Neuronal stem cell (in vitro differentiated cells): Measurements from ENCODE around the gene TM9SF1. TPM values are rescaled to one million over a fixed set of nuclear protein-coding genes. Genes with fewer than 3 reads are reported as not detected.

Experiments used
- DNase-seq: peaks from one replicate; pipeline ENCODE4 v3.0.0-alpha.2; 2013; ENCODE audit warnings: low spot score
- H2AFZ ChIP-seq: one replicate; pipeline ENCODE4 v1.6.1; 2013; ENCODE audit warnings: mild to moderate bottlenecking, low read length, inconsistent platforms
- H2AK5ac ChIP-seq: 2 replicates; pipeline ENCODE4 v1.6.1; 2013; ENCODE audit warnings: low read depth, mild to moderate bottlenecking, inconsistent platforms, low read length, moderate library complexity, mixed read lengths
- H2BK120ac ChIP-seq: 2 replicates; pipeline ENCODE4 v1.6.1; 2013; ENCODE audit warnings: low read depth, mild to moderate bottlenecking, inconsistent platforms, low read length, moderate library complexity, mixed read lengths
- H2BK12ac ChIP-seq: one replicate; pipeline ENCODE4 v1.6.1; 2013; ENCODE audit warnings: low read length, inconsistent platforms
- H2BK15ac ChIP-seq: 2 replicates; pipeline ENCODE4 v1.6.1; 2013; ENCODE audit warnings: mild to moderate bottlenecking, low read length, inconsistent platforms, mixed read lengths
- H2BK5ac ChIP-seq: one replicate; pipeline ENCODE4 v1.6.1; 2013; ENCODE audit warnings: inconsistent platforms, mild to moderate bottlenecking, low read length, moderate library complexity
- H3K14ac ChIP-seq: one replicate; pipeline ENCODE4 v1.6.1; 2013; ENCODE audit warnings: low read length, inconsistent platforms
- H3K18ac ChIP-seq: 2 replicates; pipeline ENCODE4 v1.6.1; 2013; ENCODE audit warnings: low read length, inconsistent platforms
- H3K23ac ChIP-seq: 2 replicates; pipeline ENCODE4 v1.6.1; 2013; ENCODE audit warnings: low read depth, mild to moderate bottlenecking, mixed read lengths, low read length, inconsistent platforms; ENCODE audit not compliant: poor library complexity
- H3K27ac ChIP-seq: replicated peaks from 3 replicates; pipeline ENCODE4 v1.5.1; 2013; ENCODE audit warnings: low read length, inconsistent platforms
- H3K27me3 ChIP-seq, 3 experiments: 2 replicates each; pipeline ENCODE4 v1.6.1; 2013; ENCODE audit warnings: low read length in 3 of 3, mild to moderate bottlenecking in 2 of 3, inconsistent platforms in 1 of 3, low read depth in 1 of 3, mixed read lengths in 1 of 3, moderate library complexity in 1 of 3; ENCODE audit not compliant: control insufficient read depth in 3 of 3, insufficient read depth in 3 of 3
- H3K36me3 ChIP-seq, 2 donors: replicated peaks in 1 of 2; 2 replicates each; pipeline ENCODE4 v1.6.1; 2013; ENCODE audit warnings: low read length in 2 of 2; ENCODE audit not compliant: control insufficient read depth in 2 of 2, insufficient read depth in 2 of 2
- H3K4ac ChIP-seq: 2 replicates; pipeline ENCODE4 v1.6.1; 2013; ENCODE audit warnings: inconsistent platforms, mild to moderate bottlenecking, low read length, moderate library complexity
- H3K4me1 ChIP-seq, 2 donors: 1 replicate in 1 of 2; 2 replicates in 1 of 2; pipeline ENCODE4 v1.6.1; 2013; ENCODE audit warnings: low read length in 2 of 2, low read depth in 1 of 2; ENCODE audit not compliant: control insufficient read depth in 2 of 2, insufficient read depth in 1 of 2
- H3K4me2 ChIP-seq: one replicate; pipeline ENCODE4 v1.6.1; 2013; ENCODE audit warnings: mild to moderate bottlenecking, low read length, inconsistent platforms; ENCODE audit not compliant: insufficient read depth, poor library complexity, severe bottlenecking
- H3K4me3 ChIP-seq, 2 donors: 2 replicates each; pipeline ENCODE4 v1.5.1; 2013; ENCODE audit warnings: low read length in 2 of 2, mild to moderate bottlenecking in 2 of 2, inconsistent platforms in 1 of 2, moderate library complexity in 1 of 2
- H3K79me1 ChIP-seq: one replicate; pipeline ENCODE4 v1.6.1; 2013; ENCODE audit warnings: low read depth, mild to moderate bottlenecking, inconsistent platforms, low read length, moderate library complexity
- H3K9ac ChIP-seq: one replicate; pipeline ENCODE4 v1.6.1; 2013; ENCODE audit warnings: mild to moderate bottlenecking, low read depth, low read length, inconsistent platforms; ENCODE audit not compliant: poor library complexity
- H3K9me3 ChIP-seq, 2 donors: replicated peaks in 1 of 2; 2 replicates each; pipeline versions ENCODE3 to v1.6.1; 2013; ENCODE audit warnings: low read length in 2 of 2, mild to moderate bottlenecking in 2 of 2, inconsistent platforms in 1 of 2, low read depth in 1 of 2, mixed read lengths in 1 of 2, moderate library complexity in 1 of 2; ENCODE audit not compliant: control insufficient read depth in 2 of 2, insufficient read depth in 1 of 2
- H4K8ac ChIP-seq: one replicate; pipeline ENCODE4 v1.6.1; 2013; ENCODE audit warnings: low read depth, mild to moderate bottlenecking, inconsistent platforms, low read length, moderate library complexity
- H4K91ac ChIP-seq: one replicate; pipeline ENCODE4 v1.6.1; 2013; ENCODE audit warnings: low read length, low read depth, mild to moderate bottlenecking, inconsistent platforms; ENCODE audit not compliant: poor library complexity
- WGBS, 2 donors: extraction: QIAGEN DNeasy Blood & Tissue Kit; methylation state at CpG; one replicate each; pipeline ENCODE4 v1.1.7; 2013; ENCODE audit warnings: missing lambda C conversion rate in 2 of 2, mixed read lengths in 1 of 2; ENCODE audit not compliant: insufficient read length in 2 of 2, insufficient replicate concordance in 1 of 2; ENCODE audit errors: extremely low coverage in 2 of 2; 5-methylcytosine and 5-hydroxymethylcytosine counted together
- small RNA-seq: library from polyadenylated mRNA; stranded (forward); fragments of <200 nt; extraction: miRNeasy Mini kit (QIAGEN cat#:217004); gene quantifications from one replicate; pipeline ENCODE3, GENCODE V24; 2013; ENCODE audit not compliant: insufficient read depth

Gene TM9SF1

GRCh38 chr14:24139272-24139934 lies 55.8 kb downstream of the TM9SF1 start:
- H2AFZ ChIP-seq, result no peak overlapping the region
- no peak overlapping the region for H3K14ac ChIP-seq
- no peak overlapping the region for H2BK12ac ChIP-seq
- H3K9ac ChIP-seq, result no peak overlapping the region
- H3K4me3 ChIP-seq, result peak overlapping the region in 1 of 2 donors; percentile 11
- H3K4me1 ChIP-seq, result peaks cover 12 to 14% of the 10 kb centered on the region in 2 donors
- H3K36me3 ChIP-seq, result peaks cover 25 to 51% of the 10 kb centered on the region in 2 donors
- H4K91ac ChIP-seq, result no peak overlapping the region
- no peak overlapping the region for H2BK120ac ChIP-seq
- no peak overlapping the region for H2BK5ac ChIP-seq
- no peak overlapping the region for H4K8ac ChIP-seq
- no peak overlapping the region for H2BK15ac ChIP-seq
- H3K27me3 ChIP-seq, result no peaks in the 10 kb centered on the region
- no peak overlapping the region for H2AK5ac ChIP-seq
- no peaks in the 10 kb centered on the region for H3K9me3 ChIP-seq
- no peak overlapping the region for H3K18ac ChIP-seq
- no peak overlapping the region for H3K4me2 ChIP-seq
- H3K79me1 ChIP-seq, result peaks cover 7% of the 10 kb centered on the region
- no CpG with 5 or more reads among the region's 9 CpGs for WGBS, 2 donors
- H3K4ac ChIP-seq, result no peak overlapping the region
- no peak overlapping the region for H3K27ac ChIP-seq
- no peak overlapping the region for H3K23ac ChIP-seq
- DNase-seq, result no peak

Small RNAs within 50 kb of the gene (small RNA-seq; reads per million reads assigned to genes)
- not detected for gene AL136295.4
- gene CHMP4A, result not detected
- 1.2 reads per million for gene IPO4
- not detected for gene IRF9
- gene MDP1, result not detected
- 5.9 reads per million, percentile 30 among the genes with 10 or more reads in this experiment for gene RNA5SP383
